ENCODE data around the gene SATB1.

The SATB1 gene

DNA sequence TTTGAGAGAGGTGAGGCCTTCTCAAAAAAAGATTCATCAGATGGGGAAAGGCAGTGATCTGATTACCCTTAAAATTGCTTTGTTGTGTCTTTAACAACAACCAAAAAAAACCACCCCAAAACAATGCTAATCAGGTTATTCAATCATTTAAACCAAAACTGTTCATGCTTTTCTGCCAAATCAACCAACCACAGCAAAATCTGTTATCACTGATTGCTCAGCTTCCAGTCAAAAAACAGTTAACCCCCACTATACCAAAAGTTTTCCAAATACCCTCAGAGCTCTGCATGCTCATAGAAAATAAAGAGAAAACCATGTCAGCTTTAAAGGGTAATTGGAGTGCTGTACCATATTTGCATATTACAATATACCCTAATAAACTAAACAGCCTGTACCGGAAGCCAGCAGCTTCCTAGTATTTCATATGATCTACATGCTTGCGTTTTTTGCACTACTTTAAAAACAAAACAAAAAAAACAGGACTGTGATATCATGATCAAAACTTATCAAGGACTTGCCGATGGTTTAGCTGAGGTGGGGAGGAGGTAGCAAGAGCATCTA is 22.8 kb downstream of the SATB1 start:
- DNase-seq (ENCODE audit: low read depth in 2 of 2, low spot score in 1 of 2), result no peak

GRCh38 chr3:18401300-18401961 is 23.7 kb downstream of the SATB1 start:
- DNase-seq (ENCODE audit: low read depth in 2 of 2, low spot score in 1 of 2), result no peak

DNA sequence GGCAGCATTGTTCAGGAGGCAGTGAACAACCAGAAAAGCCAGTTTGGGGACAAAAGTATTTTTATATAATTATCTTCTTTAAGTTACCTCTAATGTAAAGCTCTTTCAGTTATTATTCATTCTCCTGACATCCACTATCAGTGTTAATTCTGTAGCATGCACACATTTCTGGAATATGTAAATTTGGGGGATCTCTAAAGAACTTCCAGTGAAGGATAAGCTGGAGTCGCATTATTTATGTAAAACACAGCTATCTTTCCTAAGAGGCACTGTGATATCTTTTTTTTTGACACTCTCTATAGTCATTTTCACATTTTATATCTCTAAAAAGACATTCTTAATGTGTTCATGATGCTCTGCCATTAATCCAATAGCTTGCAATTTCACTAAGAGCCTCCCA is 26.7 kb downstream of the SATB1 start:
- no peak for DNase-seq (ENCODE audit: low read depth in 2 of 2, low spot score in 1 of 2)

GRCh38 chr3:18396428-18396827 is 28.7 kb downstream of the SATB1 start:
- no peak for DNase-seq (ENCODE audit: low read depth in 2 of 2, low spot score in 1 of 2)

- no peak for DNase-seq (ENCODE audit: low read depth in 2 of 2, low spot score in 1 of 2)
Observed at GRCh38 chr3:18394384-18394995, 30.6 kb downstream of the SATB1 start.

- DNase-seq (ENCODE audit: low read depth in 2 of 2, low spot score in 1 of 2), result no peak
Observed at GRCh38 chr3:18393906-18394305, 31.2 kb downstream of the SATB1 start.

DNA sequence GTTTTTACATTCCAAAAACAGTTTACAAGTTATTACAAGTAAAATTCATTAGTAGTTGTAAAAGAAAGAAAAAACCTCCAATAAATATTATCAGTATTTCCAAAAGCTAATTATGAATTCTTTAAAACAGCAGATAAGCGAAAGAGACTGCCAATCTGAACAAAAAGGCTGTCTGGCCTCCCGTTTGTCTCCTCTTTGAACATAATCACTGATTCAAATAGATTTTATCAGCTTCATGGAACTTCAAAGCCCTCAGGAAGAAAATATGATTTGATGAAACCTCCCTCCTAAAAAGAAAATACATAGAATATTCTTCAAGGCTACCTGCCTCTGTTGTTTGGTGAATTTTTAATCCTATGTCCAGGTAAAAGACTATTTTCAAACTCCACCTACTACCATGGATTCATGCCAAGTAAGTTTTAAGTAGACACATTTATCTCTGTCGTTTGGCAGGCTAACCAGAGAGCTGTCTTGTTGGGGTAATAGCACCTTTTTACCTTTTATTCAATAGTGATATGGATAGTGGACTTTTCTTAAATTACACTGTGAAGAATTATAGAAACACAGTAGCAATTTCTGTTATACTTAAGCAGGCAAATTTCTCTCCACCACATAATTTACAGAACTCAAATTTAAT is 35.0 kb downstream of the SATB1 start:
- DNase-seq (ENCODE audit: low read depth in 2 of 2, low spot score in 1 of 2), result no peak

GRCh38 chr3:18389108-18389733 is 35.9 kb downstream of the SATB1 start:
- DNase-seq (ENCODE audit: low read depth in 2 of 2, low spot score in 1 of 2), result no peak

DNA sequence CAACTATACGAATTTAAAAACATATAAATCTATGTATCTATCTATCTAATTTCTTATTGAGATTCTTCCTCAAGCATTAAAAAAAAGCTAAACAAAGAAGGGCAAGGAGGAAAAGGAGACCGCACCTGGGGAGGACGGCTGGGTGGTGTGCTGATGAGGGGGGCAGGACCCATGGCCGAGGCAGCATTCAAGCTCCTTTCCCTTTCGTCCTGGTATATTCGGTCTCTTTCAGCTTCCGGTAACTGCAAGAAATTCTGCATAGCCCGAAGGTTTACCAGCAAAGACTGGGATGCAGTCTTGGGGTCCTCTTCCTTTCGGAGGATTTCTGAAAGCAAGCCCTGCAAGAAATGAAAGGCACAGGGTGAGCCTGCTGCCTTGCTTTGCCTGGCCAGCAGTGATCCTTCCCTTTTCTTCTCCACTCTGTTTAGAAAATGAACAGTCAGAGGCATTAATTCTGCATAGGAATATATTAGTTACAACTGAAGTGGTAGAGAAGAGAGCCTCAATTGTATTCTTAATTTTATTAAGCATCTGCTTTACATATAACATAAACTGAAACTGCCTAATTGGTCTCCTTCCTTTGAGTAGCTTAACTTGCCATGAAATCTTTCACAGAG is 38.8 kb downstream of the SATB1 start:
- no peak for DNase-seq (ENCODE audit: low read depth in 2 of 2, low spot score in 1 of 2)

DNA sequence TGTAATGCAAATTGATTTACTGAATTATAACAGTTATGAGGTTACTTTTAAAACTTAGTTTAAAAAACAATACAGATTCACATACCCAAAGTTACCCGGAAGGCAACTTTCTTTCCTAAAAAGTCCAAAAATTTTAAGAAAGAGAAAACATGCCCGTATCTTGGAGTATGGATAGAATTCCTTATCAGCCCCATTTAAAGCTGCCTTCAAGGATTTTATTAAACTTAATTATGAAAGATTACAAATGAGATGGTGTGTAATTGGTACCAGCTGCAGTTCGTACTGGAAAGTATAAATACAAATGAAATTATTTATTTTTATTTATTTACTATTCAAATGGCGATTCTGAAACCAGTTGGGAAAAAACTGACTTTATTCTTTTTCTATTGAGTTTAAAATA is 39.4 kb downstream of the SATB1 start:
- no peak for DNase-seq (ENCODE audit: low read depth in 2 of 2, low spot score in 1 of 2)

DNA sequence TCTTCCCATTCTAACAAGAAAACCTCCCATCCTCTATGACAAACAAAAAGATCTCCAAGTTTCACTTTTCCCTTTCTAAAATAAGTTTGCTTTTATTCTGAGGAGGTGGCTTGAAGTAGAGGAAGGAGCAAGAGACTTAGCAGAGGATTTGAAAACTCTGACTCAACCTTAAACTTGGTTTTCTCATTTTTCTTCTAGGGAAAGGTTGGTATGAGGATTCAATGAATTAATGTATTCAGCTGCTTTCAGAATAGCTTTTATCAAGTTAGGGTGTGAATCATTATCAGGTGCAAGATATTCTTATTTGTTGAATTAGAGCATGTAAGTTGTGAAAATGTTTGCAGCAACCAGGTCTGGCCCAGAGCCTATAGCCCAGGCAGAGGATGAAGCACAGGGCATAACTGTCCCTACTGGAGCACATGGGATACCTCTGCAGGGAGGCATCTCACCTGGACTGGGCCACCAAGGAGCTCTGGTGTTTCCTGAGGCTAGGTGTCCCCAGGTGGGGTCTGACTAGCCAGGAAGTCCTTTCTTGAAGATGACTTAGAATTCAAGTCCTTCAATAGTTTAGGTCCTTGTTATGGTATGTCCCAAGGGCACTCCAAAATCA is 42.3 kb downstream of the SATB1 start:
- DNase-seq (ENCODE audit: low read depth in 2 of 2, low spot score in 1 of 2), result no peak

DNA sequence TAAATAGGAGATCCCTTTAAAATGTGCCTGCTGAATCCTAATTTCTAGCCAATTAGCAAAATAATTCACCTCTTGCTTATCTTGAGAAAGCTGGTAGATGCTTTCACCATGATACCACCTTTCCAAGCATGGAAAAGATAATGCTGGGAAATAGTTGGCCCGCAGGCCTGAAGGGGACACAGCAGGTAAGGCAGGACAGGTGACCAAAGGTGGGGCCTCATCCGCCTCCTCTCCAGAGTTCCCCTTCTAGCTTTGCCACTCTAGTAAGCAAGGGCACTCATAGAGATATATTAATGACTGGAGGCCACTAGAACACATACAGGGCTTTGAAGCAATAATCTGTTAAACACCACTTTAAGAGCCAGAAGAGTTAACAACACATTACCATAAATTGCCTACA is 45.5 kb downstream of the SATB1 start:
- DNase-seq (ENCODE audit: low read depth in 2 of 2, low spot score in 1 of 2), result no peak

DNA sequence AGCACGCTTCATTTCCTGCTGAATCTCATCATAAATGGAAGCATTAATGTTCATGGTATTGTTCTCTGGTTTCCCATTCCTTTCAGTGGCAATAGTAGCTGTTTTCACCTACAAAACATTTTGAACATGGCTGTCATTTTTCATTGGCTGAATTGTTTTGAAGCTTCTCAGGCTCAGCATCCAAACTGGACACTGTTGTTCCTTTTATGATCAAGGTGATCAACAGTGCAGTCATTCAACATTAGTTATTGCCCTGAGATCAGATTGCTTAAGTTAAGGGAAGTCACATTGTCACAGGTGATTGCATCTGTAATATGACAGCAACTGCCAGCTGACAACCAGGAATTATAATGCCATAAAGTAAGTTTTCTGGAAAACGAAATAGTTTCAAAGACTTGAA is 46.9 kb downstream of the SATB1 start:
- DNase-seq (ENCODE audit: low read depth in 2 of 2, low spot score in 1 of 2), result no peak

- DNase-seq (ENCODE audit: low read depth in 2 of 2, low spot score in 1 of 2), result no peak
Observed at GRCh38 chr3:18376682-18377081, 48.5 kb downstream of the SATB1 start.

DNA sequence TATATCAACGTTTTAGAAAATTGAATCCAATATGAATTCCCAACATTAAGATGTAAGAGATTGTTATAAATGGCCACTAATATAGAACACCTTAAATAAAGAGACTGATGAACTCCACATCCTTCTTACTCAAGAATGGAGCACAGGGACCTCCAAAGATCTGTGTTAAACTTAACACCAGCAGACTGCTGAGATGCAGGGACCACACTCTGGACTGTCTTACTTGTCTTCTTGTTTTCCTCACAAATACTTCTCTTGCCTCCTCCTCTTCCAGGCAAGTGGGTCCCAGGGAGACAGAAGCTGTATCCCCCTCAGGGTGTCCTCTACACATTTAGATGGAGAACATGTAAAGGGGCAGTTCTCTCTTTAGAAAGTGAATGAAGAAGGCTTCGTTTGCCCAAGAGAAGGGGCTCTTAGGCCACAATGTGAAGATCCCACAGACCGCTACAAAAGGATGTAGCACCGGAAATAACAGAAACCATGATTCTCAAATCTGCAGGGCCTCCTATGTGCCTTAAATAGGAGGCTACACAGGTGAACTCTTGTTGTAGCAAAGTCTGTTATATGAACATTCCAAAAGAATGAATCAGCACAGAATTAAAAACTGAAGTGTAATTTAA is 52.2 kb downstream of the SATB1 start:
- no peak for DNase-seq (ENCODE audit: low read depth in 2 of 2, low spot score in 1 of 2)

DNA sequence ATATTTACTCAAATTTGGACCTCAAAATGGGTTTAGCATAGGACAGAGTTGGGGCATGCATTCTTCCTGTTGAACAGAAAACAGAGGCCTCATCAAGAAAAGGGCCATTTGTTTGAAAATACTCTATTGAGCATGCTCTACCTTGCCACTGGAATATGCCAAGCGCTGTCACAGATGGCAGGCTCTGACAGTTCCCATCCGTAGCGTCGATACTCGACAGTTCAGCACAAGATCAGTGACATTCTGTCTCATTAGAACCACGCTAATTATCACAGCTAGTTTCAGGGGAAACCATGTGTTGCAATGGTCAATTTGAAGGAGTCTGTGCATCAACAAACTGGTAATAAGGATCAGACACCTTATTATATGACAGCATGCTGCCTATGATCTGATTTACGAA is 54.5 kb downstream of the SATB1 start:
- no peak for DNase-seq (ENCODE audit: low read depth in 2 of 2, low spot score in 1 of 2)

DNA sequence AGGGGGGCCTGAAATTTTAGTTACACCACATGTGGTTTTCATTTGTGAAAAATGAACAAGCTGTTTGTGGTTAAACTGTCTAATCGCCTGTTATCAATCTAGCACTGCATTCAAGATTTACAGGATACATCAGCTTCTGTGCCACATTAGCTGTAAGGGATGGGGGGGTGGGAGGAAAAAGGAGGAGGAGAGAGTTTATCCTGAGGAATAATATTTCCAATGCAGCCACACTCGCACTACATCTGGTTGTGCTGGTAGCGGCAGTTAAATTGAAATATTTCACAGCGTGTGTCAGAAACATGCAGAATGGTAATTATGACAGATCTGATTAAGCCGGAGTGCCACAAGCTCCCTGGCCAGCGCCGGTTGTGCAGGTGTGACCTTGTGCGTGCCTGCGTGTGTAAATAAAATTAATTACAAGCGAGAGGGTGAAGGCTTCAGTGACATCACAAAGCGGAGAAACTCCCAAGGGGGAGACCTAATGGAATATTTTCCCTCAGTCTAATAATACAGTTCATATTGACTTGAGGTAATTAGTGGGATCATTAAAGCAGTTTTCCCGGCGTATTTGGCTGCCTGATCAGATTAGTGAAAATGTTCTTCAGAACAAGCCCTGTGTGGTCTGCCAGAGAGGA is 55.5 kb downstream of the SATB1 start:
- DNase-seq (ENCODE audit: low read depth in 2 of 2, low spot score in 1 of 2), result no peak

GRCh38 chr3:18366258-18366657 is 58.9 kb downstream of the SATB1 start:
- no peak for DNase-seq (ENCODE audit: low read depth in 2 of 2, low spot score in 1 of 2)

GRCh38 chr3:18363338-18363737 is 61.8 kb downstream of the SATB1 start:
- DNase-seq (ENCODE audit: low read depth in 2 of 2, low spot score in 1 of 2), result no peak

DNA sequence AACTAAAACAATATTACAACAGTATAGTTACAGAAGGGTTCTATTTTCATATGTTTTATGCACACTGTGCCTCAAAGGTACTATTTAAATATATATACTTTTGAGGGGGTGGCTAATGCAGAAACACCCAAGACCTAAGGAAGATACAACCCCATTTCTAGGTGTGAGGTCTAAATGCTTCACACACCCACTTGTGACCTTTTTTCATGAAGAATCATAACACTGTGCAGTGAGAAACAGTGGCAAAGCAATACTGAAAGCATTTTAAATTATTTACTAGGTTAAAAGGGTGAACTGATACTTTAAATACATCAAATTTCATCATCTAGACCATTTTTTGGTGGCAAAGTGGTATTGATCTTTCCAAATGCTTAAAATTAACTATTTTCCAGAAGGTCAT is 67.4 kb downstream of the SATB1 start:
- DNase-seq (ENCODE audit: low read depth in 2 of 2, low spot score in 1 of 2), result no peak
